Measurements from ENCODE around the gene SIPA1L2.

Gene SIPA1L2

GRCh38 chr1:232627171-232627570 is 2.8 kb downstream of the SIPA1L2 start:
- H3K4me1 ChIP-seq (ENCODE audit: control insufficient read depth, insufficient read depth, low read length), result peaks cover 52% of the 10 kb centered on the region
- H3K9me3 ChIP-seq (ENCODE audit: control insufficient read depth, insufficient read depth, low read length), result no peaks in the 10 kb centered on the region
- no peak overlapping the region for H3K9ac ChIP-seq (ENCODE audit: low read depth, low read length)
- peaks cover 34% of the 10 kb centered on the region for H3K27me3 ChIP-seq (ENCODE audit: control insufficient read depth, insufficient read depth, low read length)
- no peak overlapping the region for H3K4me3 ChIP-seq (ENCODE audit: low read depth, low read length)
- no peaks in the 10 kb centered on the region for H3K36me3 ChIP-seq (ENCODE audit: control insufficient read depth, insufficient read depth, low read length)
- H3K27ac ChIP-seq (ENCODE audit: low read depth, low read length), result no peak overlapping the region

- peaks cover 27% of the 10 kb centered on the region for H3K27me3 ChIP-seq (ENCODE audit: control insufficient read depth, insufficient read depth, low read length)
- H3K36me3 ChIP-seq (ENCODE audit: control insufficient read depth, insufficient read depth, low read length), result no peaks in the 10 kb centered on the region
- peaks cover 55% of the 10 kb centered on the region for H3K4me1 ChIP-seq (ENCODE audit: control insufficient read depth, insufficient read depth, low read length)
- H3K9ac ChIP-seq (ENCODE audit: low read depth, low read length), result no peak overlapping the region
- no peak overlapping the region for H3K27ac ChIP-seq (ENCODE audit: low read depth, low read length)
- no peaks in the 10 kb centered on the region for H3K9me3 ChIP-seq (ENCODE audit: control insufficient read depth, insufficient read depth, low read length)
- no peak overlapping the region for H3K4me3 ChIP-seq (ENCODE audit: low read depth, low read length)
Observed at GRCh38 chr1:232626452-232626851, 3.5 kb downstream of the SIPA1L2 start.

GRCh38 chr1:232625319-232625868 is 4.5 kb downstream of the SIPA1L2 start:
- peaks cover 66% of the 10 kb centered on the region for H3K4me1 ChIP-seq (ENCODE audit: control insufficient read depth, insufficient read depth, low read length)
- no peaks in the 10 kb centered on the region for H3K9me3 ChIP-seq (ENCODE audit: control insufficient read depth, insufficient read depth, low read length)
- no peak overlapping the region for H3K9ac ChIP-seq (ENCODE audit: low read depth, low read length)

GRCh38 chr1:232624546-232625281 is 5.2 kb downstream of the SIPA1L2 start:
- H3K9me3 ChIP-seq (ENCODE audit: control insufficient read depth, insufficient read depth, low read length), result no peaks in the 10 kb centered on the region
- no peak overlapping the region for H3K4me3 ChIP-seq (ENCODE audit: low read depth, low read length)
- H3K36me3 ChIP-seq (ENCODE audit: control insufficient read depth, insufficient read depth, low read length), result no peaks in the 10 kb centered on the region
- peaks cover 71% of the 10 kb centered on the region for H3K4me1 ChIP-seq (ENCODE audit: control insufficient read depth, insufficient read depth, low read length)
- no peak overlapping the region for H3K9ac ChIP-seq (ENCODE audit: low read depth, low read length)
- peaks cover 20% of the 10 kb centered on the region for H3K27me3 ChIP-seq (ENCODE audit: control insufficient read depth, insufficient read depth, low read length)
- H3K27ac ChIP-seq (ENCODE audit: low read depth, low read length), result no peak overlapping the region

More at GRCh38 chr1:232625319-232625868, 4.5 kb downstream of the SIPA1L2 start:
- Histone ChIP-seq H3K36me3 (ENCODE audit: control insufficient read depth, insufficient read depth, low read length) (no peaks in the 10 kb centered on the region), H3K27me3 (ENCODE audit: control insufficient read depth, insufficient read depth, low read length) (peaks cover 20% of the 10 kb centered on the region), H3K4me3 (ENCODE audit: low read depth, low read length) (no peak overlapping the region), H3K27ac (ENCODE audit: low read depth, low read length) (no peak overlapping the region)

- Histone ChIP-seq H3K4me3 (ENCODE audit: low read depth, low read length) (no peak overlapping the region; the same call in 1 of the 2 replicates), H3K9ac (ENCODE audit: low read depth, low read length) (no peak overlapping the region), H3K4me1 (ENCODE audit: control insufficient read depth, insufficient read depth, low read length) (peaks cover 71% of the 10 kb centered on the region), H3K9me3 (ENCODE audit: control insufficient read depth, insufficient read depth, low read length) (no peaks in the 10 kb centered on the region), H3K27ac (ENCODE audit: low read depth, low read length) (peak overlapping the region; percentile 56), H3K36me3 (ENCODE audit: control insufficient read depth, insufficient read depth, low read length) (no peaks in the 10 kb centered on the region), H3K27me3 (ENCODE audit: control insufficient read depth, insufficient read depth, low read length) (peaks cover 3% of the 10 kb centered on the region)
Observed at GRCh38 chr1:232622981-232623380, 7.0 kb downstream of the SIPA1L2 start.

GRCh38 chr1:232622378-232622777 is 7.6 kb downstream of the SIPA1L2 start:
- Histone ChIP-seq H3K9ac (ENCODE audit: low read depth, low read length) (no peak overlapping the region), H3K9me3 (ENCODE audit: control insufficient read depth, insufficient read depth, low read length) (no peaks in the 10 kb centered on the region), H3K27ac (ENCODE audit: low read depth, low read length) (peak overlapping the region; percentile 56), H3K36me3 (ENCODE audit: control insufficient read depth, insufficient read depth, low read length) (no peaks in the 10 kb centered on the region), H3K4me1 (ENCODE audit: control insufficient read depth, insufficient read depth, low read length) (peaks cover 65% of the 10 kb centered on the region), H3K27me3 (ENCODE audit: control insufficient read depth, insufficient read depth, low read length) (no peaks in the 10 kb centered on the region), H3K4me3 (ENCODE audit: low read depth, low read length) (no peak overlapping the region)

- Histone ChIP-seq H3K27me3 (ENCODE audit: control insufficient read depth, insufficient read depth, low read length) (no peaks in the 10 kb centered on the region), H3K4me3 (ENCODE audit: low read depth, low read length) (no peak overlapping the region), H3K27ac (ENCODE audit: low read depth, low read length) (peak overlapping the region; percentile 77), H3K9ac (ENCODE audit: low read depth, low read length) (no peak overlapping the region), H3K9me3 (ENCODE audit: control insufficient read depth, insufficient read depth, low read length) (no peaks in the 10 kb centered on the region), H3K36me3 (ENCODE audit: control insufficient read depth, insufficient read depth, low read length) (no peaks in the 10 kb centered on the region), H3K4me1 (ENCODE audit: control insufficient read depth, insufficient read depth, low read length) (peaks cover 64% of the 10 kb centered on the region)
Observed at GRCh38 chr1:232621050-232621449, 8.9 kb downstream of the SIPA1L2 start.

- H3K27me3 ChIP-seq (ENCODE audit: control insufficient read depth, insufficient read depth, low read length), result no peaks in the 10 kb centered on the region
- H3K36me3 ChIP-seq (ENCODE audit: control insufficient read depth, insufficient read depth, low read length), result no peaks in the 10 kb centered on the region
- no peaks in the 10 kb centered on the region for H3K9me3 ChIP-seq (ENCODE audit: control insufficient read depth, insufficient read depth, low read length)
- peak overlapping the region; percentile 24 for H3K4me3 ChIP-seq (ENCODE audit: low read depth, low read length)
- peak overlapping the region; percentile 77 for H3K27ac ChIP-seq (ENCODE audit: low read depth, low read length)
- no peak overlapping the region for H3K9ac ChIP-seq (ENCODE audit: low read depth, low read length)
- peaks cover 61% of the 10 kb centered on the region for H3K4me1 ChIP-seq (ENCODE audit: control insufficient read depth, insufficient read depth, low read length)
Observed at GRCh38 chr1:232620356-232620969, 9.5 kb downstream of the SIPA1L2 start.

- H3K4me1 ChIP-seq (ENCODE audit: control insufficient read depth, insufficient read depth, low read length), result peaks cover 52% of the 10 kb centered on the region
- H3K9me3 ChIP-seq (ENCODE audit: control insufficient read depth, insufficient read depth, low read length), result no peaks in the 10 kb centered on the region
- H3K36me3 ChIP-seq (ENCODE audit: control insufficient read depth, insufficient read depth, low read length), result no peaks in the 10 kb centered on the region
- no peak overlapping the region for H3K27ac ChIP-seq (ENCODE audit: low read depth, low read length)
- no peak overlapping the region for H3K4me3 ChIP-seq (ENCODE audit: low read depth, low read length)
- H3K9ac ChIP-seq (ENCODE audit: low read depth, low read length), result no peak overlapping the region
- no peaks in the 10 kb centered on the region for H3K27me3 ChIP-seq (ENCODE audit: control insufficient read depth, insufficient read depth, low read length)
Observed at GRCh38 chr1:232617237-232617636, 12.7 kb downstream of the SIPA1L2 start.

GRCh38 chr1:232615306-232615800 is 14.6 kb downstream of the SIPA1L2 start:
- Histone ChIP-seq H3K27me3 (ENCODE audit: control insufficient read depth, insufficient read depth, low read length) (no peaks in the 10 kb centered on the region), H3K4me3 (ENCODE audit: low read depth, low read length) (no peak overlapping the region), H3K4me1 (ENCODE audit: control insufficient read depth, insufficient read depth, low read length) (peaks cover 38% of the 10 kb centered on the region), H3K9me3 (ENCODE audit: control insufficient read depth, insufficient read depth, low read length) (no peaks in the 10 kb centered on the region), H3K27ac (ENCODE audit: low read depth, low read length) (no peak overlapping the region), H3K9ac (ENCODE audit: low read depth, low read length) (no peak overlapping the region), H3K36me3 (ENCODE audit: control insufficient read depth, insufficient read depth, low read length) (no peaks in the 10 kb centered on the region)

- no peaks in the 10 kb centered on the region for H3K27me3 ChIP-seq (ENCODE audit: control insufficient read depth, insufficient read depth, low read length)
- H3K4me1 ChIP-seq (ENCODE audit: control insufficient read depth, insufficient read depth, low read length), result peaks cover 33% of the 10 kb centered on the region
- no peak overlapping the region for H3K27ac ChIP-seq (ENCODE audit: low read depth, low read length)
- H3K9ac ChIP-seq (ENCODE audit: low read depth, low read length), result no peak overlapping the region
- no peak overlapping the region for H3K4me3 ChIP-seq (ENCODE audit: low read depth, low read length)
- no peaks in the 10 kb centered on the region for H3K36me3 ChIP-seq (ENCODE audit: control insufficient read depth, insufficient read depth, low read length)
- H3K9me3 ChIP-seq (ENCODE audit: control insufficient read depth, insufficient read depth, low read length), result no peaks in the 10 kb centered on the region
Observed at GRCh38 chr1:232614811-232615210, 15.1 kb downstream of the SIPA1L2 start.
